H9 (cell line): ENCODE measurements around the gene ZYG11A. TPM values are rescaled to one million over a fixed set of nuclear protein-coding genes. Genes with fewer than 3 reads are reported as not detected.

Experiments used
- DNase-seq: peaks from one replicate; pipeline ENCODE4 v3.0.0-alpha.2; 2017
- H2AFZ ChIP-seq: one replicate; pipeline ENCODE4 v1.6.1; 2013; ENCODE audit warnings: mild to moderate bottlenecking, low read length, control low read depth, moderate library complexity
- H2AK5ac ChIP-seq: 2 replicates; pipeline ENCODE4 v1.6.1; 2013; ENCODE audit warnings: low read length, control low read depth, mixed read lengths; ENCODE audit not compliant: insufficient read length
- H2BK120ac ChIP-seq: one replicate; pipeline ENCODE4 v1.6.1; 2013; ENCODE audit warnings: low read depth, mild to moderate bottlenecking, low read length, control low read depth, inconsistent platforms; ENCODE audit not compliant: poor library complexity, severe bottlenecking
- H2BK12ac ChIP-seq: 2 replicates; pipeline ENCODE4 v1.6.1; 2013; ENCODE audit warnings: low read length, control low read depth, mixed read lengths, low read depth; ENCODE audit not compliant: insufficient read length
- H2BK15ac ChIP-seq: 2 replicates; pipeline ENCODE4 v1.6.1; 2013; ENCODE audit warnings: low read depth, low read length, control low read depth
- H2BK20ac ChIP-seq: one replicate; pipeline ENCODE4 v1.6.1; 2013; ENCODE audit warnings: low read depth, mild to moderate bottlenecking, low read length, control low read depth, inconsistent platforms; ENCODE audit not compliant: poor library complexity, severe bottlenecking
- H2BK5ac ChIP-seq: 2 replicates; pipeline ENCODE4 v1.6.1; 2013; ENCODE audit warnings: low read length, control low read depth, mixed read lengths; ENCODE audit not compliant: insufficient read length
- H3K14ac ChIP-seq: 2 replicates; pipeline ENCODE4 v1.6.1; 2013; ENCODE audit warnings: low read length, control low read depth; ENCODE audit not compliant: insufficient read depth
- H3K18ac ChIP-seq: 2 replicates; pipeline ENCODE4 v1.6.1; 2013; ENCODE audit warnings: low read depth, mild to moderate bottlenecking, mixed read lengths, low read length, control low read depth; ENCODE audit not compliant: insufficient read length
- H3K23ac ChIP-seq: 2 replicates; pipeline ENCODE4 v1.6.1; 2013; ENCODE audit warnings: low read length, control low read depth, mixed read lengths, low read depth; ENCODE audit not compliant: insufficient read length
- H3K23me2 ChIP-seq: 2 replicates; pipeline ENCODE4 v1.6.1; 2013; ENCODE audit warnings: low read depth, mild to moderate bottlenecking, mixed read lengths, low read length, control low read depth; ENCODE audit not compliant: insufficient read length, poor library complexity, severe bottlenecking
- H3K27ac ChIP-seq: 2 replicates; pipeline ENCODE4 v1.5.1; 2013; ENCODE audit warnings: low read length, control low read depth, mixed read lengths, low read depth; ENCODE audit not compliant: insufficient read length
- H3K27me3 ChIP-seq: 2 replicates; pipeline ENCODE4 v1.6.1; 2013; ENCODE audit warnings: low read length, control low read depth, inconsistent platforms; ENCODE audit not compliant: insufficient read depth
- H3K4ac ChIP-seq: 2 replicates; pipeline ENCODE4 v1.6.1; 2013; ENCODE audit warnings: low read depth, mild to moderate bottlenecking, control low read depth, inconsistent platforms, low read length, moderate library complexity
- H3K4me1 ChIP-seq: 2 replicates; pipeline ENCODE4 v1.6.1; 2013; ENCODE audit warnings: low read length, control low read depth, inconsistent platforms; ENCODE audit not compliant: insufficient read depth
- H3K4me2 ChIP-seq: 2 replicates; pipeline ENCODE4 v1.6.1; 2013; ENCODE audit warnings: low read length, control low read depth, mixed read lengths; ENCODE audit not compliant: insufficient read length, insufficient read depth
- H3K56ac ChIP-seq: 2 replicates; pipeline ENCODE4 v1.6.1; 2013; ENCODE audit warnings: low read depth, mild to moderate bottlenecking, mixed read lengths, low read length, control low read depth; ENCODE audit not compliant: insufficient read length
- H3K79me1 ChIP-seq: 2 replicates; pipeline ENCODE4 v1.6.1; 2013; ENCODE audit warnings: low read depth, mild to moderate bottlenecking, moderate library complexity, low read length, control low read depth, inconsistent platforms; ENCODE audit not compliant: insufficient read depth, poor library complexity, severe bottlenecking
- H3K79me2 ChIP-seq: 2 replicates; pipeline ENCODE4 v1.6.1; 2013; ENCODE audit warnings: low read length, control low read depth, inconsistent platforms; ENCODE audit not compliant: insufficient read depth
- H3K9ac ChIP-seq: 2 replicates; pipeline ENCODE4 v1.6.1; 2013; ENCODE audit warnings: low read length, control low read depth, mixed read lengths; ENCODE audit not compliant: insufficient read length; ENCODE audit errors: extremely low read depth
- H3K9me3 ChIP-seq: one replicate; pipeline ENCODE4 v1.6.1; 2013; ENCODE audit warnings: low read depth, low read length, inconsistent platforms; ENCODE audit not compliant: control insufficient read depth
- H3T11ph ChIP-seq: one replicate; pipeline ENCODE4 v1.6.1; 2013; ENCODE audit warnings: mild to moderate bottlenecking, low read length, control low read depth, inconsistent platforms
- H4K20me1 ChIP-seq: one replicate; pipeline ENCODE4 v1.6.1; 2013; ENCODE audit not compliant: control insufficient read depth, insufficient read length, insufficient read depth
- H4K5ac ChIP-seq: 2 replicates; pipeline ENCODE4 v1.6.1; 2013; ENCODE audit warnings: low read depth, mild to moderate bottlenecking, mixed read lengths, low read length, control low read depth; ENCODE audit not compliant: insufficient read length
- H4K8ac ChIP-seq: replicated peaks from 2 replicates; pipeline ENCODE4 v1.6.1; 2013; ENCODE audit warnings: low read length, control low read depth, mixed read lengths, low read depth; ENCODE audit not compliant: insufficient read length
- H4K91ac ChIP-seq: 2 replicates; pipeline ENCODE4 v1.6.1; 2013; ENCODE audit warnings: low read depth, mild to moderate bottlenecking, moderate library complexity, mixed read lengths, low read length, control low read depth; ENCODE audit not compliant: insufficient read length
- H3K27ac Mint-ChIP-seq, 3 experiments: 2 replicates in 2 of 3; 3 replicates in 1 of 3; pipeline ENCODE4 v1.8.0; 2020 to 2021; ENCODE audit warnings: mixed read lengths in 3 of 3, mild to moderate bottlenecking in 1 of 3, moderate library complexity in 1 of 3
- H3K27me3 Mint-ChIP-seq: 2 replicates; pipeline ENCODE4 v1.8.0; 2021; ENCODE audit warnings: low read depth, mild to moderate bottlenecking, moderate library complexity, mixed read lengths
- H3K36me3 Mint-ChIP-seq, 3 experiments: 2 replicates in 2 of 3; 3 replicates in 1 of 3; pipeline ENCODE4 v1.8.0; 2020 to 2021; ENCODE audit warnings: low read depth in 3 of 3, mixed read lengths in 3 of 3; ENCODE audit not compliant: insufficient read depth in 1 of 3
- H3K4me1 Mint-ChIP-seq, 2 experiments: 2 replicates each; pipeline ENCODE4 v1.8.0; 2020; ENCODE audit warnings: mixed read lengths in 2 of 2
- H3K4me3 Mint-ChIP-seq, 2 experiments: 2 replicates in 1 of 2; 3 replicates in 1 of 2; pipeline ENCODE4 v1.8.0; 2020 to 2021; ENCODE audit warnings: mild to moderate bottlenecking in 2 of 2, mixed read lengths in 2 of 2, moderate library complexity in 1 of 2
- H3K9me3 Mint-ChIP-seq, 2 experiments: 2 replicates in 1 of 2; 3 replicates in 1 of 2; pipeline ENCODE4 v1.8.0; 2020; ENCODE audit warnings: mild to moderate bottlenecking in 2 of 2, mixed read lengths in 2 of 2, moderate library complexity in 1 of 2
- CTCF ChIP-seq: fragments of 200-600 bp; sonication (generic); conservative IDR thresholded peaks from 3 replicates; pipeline ENCODE4 v1.8.0; 2021; ENCODE audit warnings: antibody characterized with exemption, mild to moderate bottlenecking
- WGBS: extraction: QIAGEN DNeasy Blood & Tissue Kit; methylation state at CpG from one replicate; pipeline ENCODE4 v1.1.7; 2013; ENCODE audit warnings: missing lambda C conversion rate, low lambda C conversion rate, mixed read lengths; ENCODE audit not compliant: insufficient read length; ENCODE audit errors: extremely low coverage; 5-methylcytosine and 5-hydroxymethylcytosine counted together
- total RNA-seq: library from RNA; stranded (reverse); gene quantifications from 2 replicates; pipeline ENCODE4 v1.2.1, GENCODE V29; 2021

The ZYG11A gene
- total RNA-seq, 1 experiment from 2014 or later, result 2.1 TPM

DNA sequence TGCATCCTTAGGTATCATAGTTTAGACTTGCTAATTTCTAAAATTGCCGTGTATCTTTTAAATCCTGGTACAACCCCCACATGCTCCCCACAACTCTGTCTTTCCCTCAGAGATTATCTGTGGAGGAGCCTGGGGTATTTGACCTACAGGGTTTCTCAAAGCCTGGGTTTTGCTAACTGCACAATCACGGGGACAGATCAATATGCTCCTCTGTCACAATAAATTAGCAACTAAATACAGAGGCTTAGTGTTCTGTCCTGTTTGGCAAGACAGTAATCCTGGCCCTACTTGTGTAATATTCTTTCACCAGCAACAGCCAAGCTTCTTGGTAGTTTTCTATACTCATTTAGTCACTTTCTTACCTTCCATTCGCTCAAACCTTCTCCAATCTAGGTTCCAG lies 70.5 kb downstream of the ZYG11A start:
- Mint-ChIP-seq H3K9me3 (no peaks in the 10 kb centered on the region), H3K4me3 (no peak overlapping the region), H3K4me1 (peaks cover 0 to 11% of the 10 kb centered on the region in 2 experiments; a peak in 3 of 4 replicates), H3K27me3 (no peaks in the 10 kb centered on the region), H3K36me3 (0 out of 7 replicates have a peak, but pooled peaks cover 0 to under 1% (median 0%) of the 10 kb centered on the region in 3 experiments), H3K27ac (no peak overlapping the region)
- H3K4me1 ChIP-seq, result no peaks in the 10 kb centered on the region; the same call in 1 of the 2 replicates
- no peak for DNase-seq
- no peak overlapping the region for H2AK5ac ChIP-seq
- no peak overlapping the region for H3K56ac ChIP-seq
- H4K91ac ChIP-seq, result no peak overlapping the region
- no peak overlapping the region for H3T11ph ChIP-seq
- H3K18ac ChIP-seq, result no peak overlapping the region
- TF ChIP-seq CTCF, result no peak
- H3K23me2 ChIP-seq, result no peaks in the 10 kb centered on the region
- H3K79me1 ChIP-seq, result no peaks in the 10 kb centered on the region
- H3K79me2 ChIP-seq, result no peaks in the 10 kb centered on the region
- no peak overlapping the region for H3K4ac ChIP-seq
- no peak overlapping the region for H3K23ac ChIP-seq
- no peak overlapping the region for H2BK20ac ChIP-seq
- no peaks in the 10 kb centered on the region for H3K27me3 ChIP-seq
- H2BK12ac ChIP-seq, result no peak overlapping the region
- no peaks in the 10 kb centered on the region for H4K20me1 ChIP-seq
- H4K5ac ChIP-seq, result no peak overlapping the region
- H2AFZ ChIP-seq, result no peak overlapping the region
- no peak overlapping the region for H2BK120ac ChIP-seq
- H3K27ac ChIP-seq, result no peak overlapping the region
- no CpG with 5 or more reads among the region's 3 CpGs for WGBS
- no peak overlapping the region for H3K9ac ChIP-seq
- no peak overlapping the region for H2BK15ac ChIP-seq
- H2BK5ac ChIP-seq, result no peak overlapping the region
- no peaks in the 10 kb centered on the region for H3K9me3 ChIP-seq
- no peak overlapping the region for H4K8ac ChIP-seq
- H3K14ac ChIP-seq, result no peak overlapping the region
- H3K4me2 ChIP-seq, result no peak overlapping the region
